ENCODE data around the gene OR2T29.
"Not testable (repeated sequence)": the region's sequence is repeated elsewhere in the genome, so short reads cannot be mapped to it uniquely, and the experiment has no call there.

Gene OR2T29

GRCh38 chr1:248547383-248547782 lies 15.2 kb downstream of the OR2T29 start:
- not testable (repeated sequence) for H3K4me3 ChIP-seq (ENCODE audit: low read length); DNase-seq (ENCODE audit: low read depth, low spot score)

- not testable (repeated sequence) for DNase-seq (ENCODE audit: low read depth, low spot score); H3K4me3 ChIP-seq (ENCODE audit: low read length)
Observed at GRCh38 chr1:248537449-248537848, 25.1 kb downstream of the OR2T29 start.

- no peak for DNase-seq (ENCODE audit: low read depth, low spot score)
- H3K4me3 ChIP-seq (ENCODE audit: low read length) = no peak overlapping the region
Observed at GRCh38 chr1:248521856-248522255, 40.7 kb downstream of the OR2T29 start.

GRCh38 chr1:248510217-248510616 lies 52.4 kb downstream of the OR2T29 start:
- not testable (repeated sequence) for DNase-seq (ENCODE audit: low read depth, low spot score); H3K4me3 ChIP-seq (ENCODE audit: low read length)

GRCh38 chr1:248507773-248508172 lies 54.8 kb downstream of the OR2T29 start, which contains the start of gene OR2G6:
Gene OR2G6, plus strand, starts transcription at chr1:248508073. Its CDS starts 13,574 bp downstream, at chr1:248521647.
- not testable (repeated sequence) for H3K4me3 ChIP-seq (ENCODE audit: low read length); DNase-seq (ENCODE audit: low read depth, low spot score)
